HG02623 (cell line): Measurements from ENCODE around the gene IDE.

Experiments used
- ATAC-seq: cut with Tn5 transposase; IDR thresholded peaks from one replicate; pipeline ENCODE4 v1.9.1; 2021; ENCODE audit warnings: moderate library complexity; ENCODE audit not compliant: unreplicated experiment

Gene IDE

DNA sequence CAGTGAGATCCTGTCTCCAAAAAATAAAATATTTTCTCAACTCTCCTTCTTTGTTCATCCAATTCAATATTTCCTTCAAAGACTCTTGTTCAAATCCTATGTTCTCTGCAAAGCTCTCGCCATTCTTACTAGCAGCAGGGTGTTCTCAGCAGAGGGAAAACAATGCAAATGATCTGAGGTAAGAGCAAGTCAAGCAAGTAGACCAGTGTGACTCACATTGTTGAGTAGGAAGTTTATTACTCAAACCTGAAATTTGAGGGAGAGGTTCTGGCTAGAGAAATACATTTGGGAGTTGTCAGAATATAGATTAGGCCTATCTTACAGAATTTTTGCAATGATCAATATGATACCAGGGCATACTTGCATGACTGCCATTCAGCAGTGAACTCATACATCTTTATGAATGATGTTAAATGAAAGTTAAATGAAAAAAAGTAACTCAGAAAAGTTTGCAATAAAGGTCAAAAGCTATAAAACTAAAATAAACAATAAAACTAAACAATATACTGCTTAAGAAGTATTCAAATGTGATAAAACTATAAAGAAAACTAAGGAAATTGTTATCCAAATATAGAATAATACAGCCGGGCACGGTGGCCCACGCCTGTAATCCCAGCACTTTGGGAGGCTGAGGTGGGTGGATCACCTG, 5.8 kb downstream of the IDE start:
- no peak for ATAC-seq

DNA sequence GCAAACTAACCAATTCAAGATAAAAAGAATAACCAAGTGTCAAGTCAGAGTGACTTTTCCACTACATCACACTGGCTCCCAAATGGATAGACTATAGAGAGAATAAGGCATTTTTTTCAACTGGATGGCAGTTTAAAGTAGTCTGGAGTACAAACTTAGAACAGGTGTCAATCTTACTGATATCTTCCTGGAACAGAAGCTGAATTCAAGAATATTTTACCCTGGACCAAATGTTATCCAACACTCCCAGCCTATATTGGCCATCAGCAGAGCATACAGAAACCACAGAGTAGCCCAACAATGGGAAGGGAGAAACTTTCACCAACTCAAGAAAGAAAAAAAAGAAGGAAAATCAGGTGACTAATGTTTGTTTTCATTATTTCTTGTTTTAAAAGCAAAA, 11.5 kb downstream of the IDE start:
- ATAC-seq, result no peak

DNA sequence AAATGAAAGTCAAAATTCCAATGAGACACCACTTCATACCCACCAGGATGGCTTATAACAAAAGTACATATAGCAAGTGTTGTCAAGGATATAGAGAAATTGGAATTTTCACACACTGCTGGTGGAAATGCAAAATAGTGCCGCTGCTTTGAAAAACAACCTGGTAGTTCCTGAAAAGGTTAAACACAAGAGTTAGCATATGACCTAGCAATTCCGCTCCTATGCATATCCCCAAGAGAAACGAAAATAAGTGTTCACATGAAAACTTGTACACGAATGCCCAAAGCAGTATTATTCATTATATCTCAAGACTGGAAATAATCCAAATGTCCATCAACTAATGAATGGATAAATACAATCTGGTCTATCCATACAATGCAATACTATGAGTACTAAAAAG, 14.8 kb downstream of the IDE start:
- ATAC-seq, result no peak

DNA sequence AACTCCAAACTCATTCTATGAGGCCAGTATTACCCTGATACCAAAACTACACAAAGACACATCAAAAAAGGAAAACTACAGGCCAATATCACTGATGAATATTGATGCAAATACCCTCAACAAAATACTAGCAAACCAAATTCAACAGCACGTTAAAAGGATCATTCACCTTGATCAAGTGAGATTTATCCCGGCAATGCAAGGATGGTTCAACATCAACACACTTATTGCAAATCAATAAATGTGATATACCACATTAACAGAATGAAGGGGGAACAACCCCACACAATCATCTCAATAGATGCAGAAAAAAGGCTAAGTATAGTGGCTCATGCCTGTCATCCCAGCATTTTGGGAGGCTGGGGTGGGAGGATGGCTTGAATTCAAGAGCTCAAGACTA, 19.9 kb downstream of the IDE start:
- ATAC-seq, result no peak

DNA sequence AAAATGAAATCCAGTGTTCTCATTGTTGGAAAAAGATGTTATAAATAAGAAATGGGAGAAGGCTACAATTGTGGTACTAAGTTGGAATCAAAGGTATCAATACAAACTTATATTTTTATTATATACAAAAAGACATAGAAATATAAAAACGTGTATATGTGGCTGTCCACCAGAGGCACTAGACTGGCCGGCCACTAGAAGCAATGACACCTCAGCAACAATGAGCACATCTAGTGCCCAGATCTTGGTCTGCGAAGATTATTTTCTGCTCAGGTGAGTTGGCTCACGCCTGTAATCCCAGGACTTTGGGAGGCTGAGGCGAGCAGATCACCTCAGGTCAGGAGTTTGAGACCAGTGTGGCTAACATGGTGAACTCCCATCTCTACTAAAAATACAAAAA, 21.6 kb downstream of the IDE start:
- ATAC-seq, result no peak

DNA sequence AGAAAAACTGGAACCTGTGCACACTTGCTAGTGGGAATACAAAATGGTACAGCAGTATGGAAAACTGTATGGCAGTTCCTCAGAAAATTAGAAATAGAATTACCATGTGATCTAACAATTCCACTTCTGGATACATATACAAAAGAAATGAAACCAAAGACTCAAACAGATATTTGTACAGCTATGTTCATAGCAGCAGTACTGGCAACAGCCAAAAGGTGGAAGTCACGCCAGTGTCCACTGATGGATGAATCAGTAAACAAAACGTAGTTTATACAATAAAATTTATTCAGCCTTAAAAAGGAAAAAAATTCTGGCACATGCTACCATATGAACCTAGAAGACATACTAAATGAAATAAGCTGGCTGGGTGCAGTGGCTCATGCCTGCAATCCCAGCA, 23.0 kb downstream of the IDE start:
- ATAC-seq, result no peak

DNA sequence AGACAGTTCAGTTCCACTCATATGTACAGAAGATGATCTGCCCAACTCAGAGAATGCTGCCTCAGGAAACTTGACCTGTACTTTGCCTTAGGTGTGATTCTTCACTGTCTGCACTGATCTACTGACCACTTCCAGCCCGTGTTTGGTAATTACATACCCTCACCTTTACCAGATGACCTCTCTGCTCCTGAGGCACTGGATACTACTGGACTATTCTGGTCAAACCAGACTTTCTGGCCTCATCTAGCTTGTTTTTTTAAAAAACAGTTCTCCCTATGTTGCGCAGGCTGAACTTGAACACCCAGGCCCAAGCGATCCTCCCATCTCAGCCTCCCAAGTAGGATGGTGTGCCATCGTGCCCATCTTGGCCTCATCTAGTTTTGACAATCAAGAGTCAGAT, 26.2 kb downstream of the IDE start:
- no peak for ATAC-seq

DNA sequence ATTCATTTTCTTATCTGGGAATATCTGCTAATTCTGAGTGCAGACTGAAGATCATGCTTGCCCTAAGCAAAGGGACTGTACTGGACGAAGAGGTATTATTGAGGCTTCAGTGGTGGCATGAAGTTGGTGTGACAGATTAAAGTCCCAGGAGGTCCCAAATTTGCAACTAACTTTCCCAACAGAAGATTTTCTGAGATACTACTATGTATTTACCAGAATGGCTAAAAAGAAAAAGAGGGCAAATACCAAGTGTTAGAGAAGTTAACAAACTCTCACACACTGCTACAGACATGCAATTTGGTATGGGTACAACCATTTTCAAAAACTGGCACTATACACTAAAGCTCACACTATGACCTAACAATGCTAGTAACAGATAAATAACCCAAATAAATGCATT, 28.3 kb downstream of the IDE start:
- ATAC-seq, result no peak

DNA sequence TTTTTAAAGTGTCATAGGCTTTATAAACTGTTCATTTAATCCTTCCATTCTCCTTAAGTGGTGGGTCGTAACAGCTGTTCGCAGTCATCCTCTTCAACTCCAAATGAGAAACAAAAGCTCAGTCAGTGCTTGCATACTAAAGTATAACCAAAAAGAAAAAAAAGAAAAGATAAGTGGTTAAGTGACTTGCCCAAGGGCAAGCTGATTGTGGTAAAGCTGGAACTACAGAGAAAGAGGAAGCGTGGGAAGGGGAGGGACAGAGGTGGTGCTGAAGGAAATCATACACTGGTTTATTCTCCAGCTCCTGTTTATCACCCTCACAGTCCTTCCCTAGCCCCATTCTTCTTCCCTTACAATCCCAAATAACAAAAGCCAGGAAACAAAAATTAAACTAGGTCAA, 29.6 kb downstream of the IDE start:
- ATAC-seq, result no peak

DNA sequence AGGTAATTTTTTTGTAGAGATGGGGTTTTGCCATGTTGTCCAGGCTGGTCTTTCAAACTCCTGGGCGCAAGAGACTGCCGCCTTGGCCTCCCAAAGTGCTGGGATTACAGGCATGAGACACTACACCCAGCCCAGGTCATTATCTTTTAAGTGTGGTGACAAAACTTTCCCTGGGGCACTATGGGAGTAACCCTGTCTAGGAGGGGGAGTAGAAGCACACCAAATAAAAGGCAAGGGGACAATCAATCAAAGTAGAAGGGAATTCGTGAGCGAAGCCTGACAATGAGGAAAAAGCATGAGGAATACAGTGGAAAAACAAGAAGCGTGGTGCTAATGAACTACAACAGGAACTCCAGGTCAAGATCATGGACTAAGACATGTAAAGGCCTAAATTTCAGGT, 31.4 kb downstream of the IDE start:
- ATAC-seq, result no peak

DNA sequence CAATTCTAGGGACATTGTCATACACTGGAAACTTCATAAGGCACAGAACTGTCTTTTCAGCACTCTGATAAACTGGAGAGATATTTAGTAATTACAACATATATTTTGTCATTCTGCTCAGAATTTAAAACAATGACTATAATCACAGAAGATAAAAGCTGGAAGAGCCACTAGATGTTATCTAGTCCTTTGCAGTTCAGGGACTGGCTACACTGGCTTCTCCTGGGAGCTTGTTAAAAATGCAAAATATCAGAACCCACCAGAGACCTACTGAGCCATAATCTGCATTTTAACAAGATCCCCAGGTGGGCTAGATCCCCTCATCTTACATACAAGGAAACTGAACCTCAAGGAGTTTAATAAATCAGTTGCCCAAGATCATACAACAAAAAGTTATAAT, 32.3 kb downstream of the IDE start:
- no peak for ATAC-seq

DNA sequence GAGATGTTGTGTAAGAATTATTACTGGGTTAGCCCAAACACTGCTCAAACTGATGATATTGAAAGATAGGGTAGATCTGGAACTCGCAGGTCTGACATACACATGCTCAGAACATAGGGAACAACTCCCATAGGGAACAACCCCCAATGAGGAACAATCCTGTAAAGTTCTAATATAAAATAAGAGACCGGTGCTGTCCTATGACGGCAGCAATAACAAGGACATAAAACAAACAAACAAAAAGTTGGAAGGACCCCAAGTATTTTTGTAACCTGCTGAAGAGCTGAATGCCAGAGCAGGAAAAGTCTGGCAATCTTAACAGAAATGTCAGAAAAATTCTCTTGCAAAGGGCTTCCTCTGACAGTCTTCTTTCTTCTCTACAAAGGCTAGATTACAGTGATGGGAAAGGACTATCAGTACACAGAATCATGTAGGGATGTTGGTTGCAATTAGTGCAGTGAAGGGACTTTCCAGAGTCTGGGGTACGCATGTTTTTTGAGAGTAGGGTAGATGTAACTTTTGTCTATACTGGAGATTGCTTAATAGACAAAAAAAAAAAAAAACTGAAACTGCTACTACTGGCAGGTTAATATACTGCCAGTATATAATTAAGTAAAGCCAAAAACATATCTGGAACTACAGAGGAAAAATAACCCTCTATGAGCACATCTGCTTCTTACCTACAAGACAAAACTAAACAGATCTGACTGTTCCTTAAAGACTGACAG, 35.5 kb downstream of the IDE start:
- no peak for ATAC-seq

DNA sequence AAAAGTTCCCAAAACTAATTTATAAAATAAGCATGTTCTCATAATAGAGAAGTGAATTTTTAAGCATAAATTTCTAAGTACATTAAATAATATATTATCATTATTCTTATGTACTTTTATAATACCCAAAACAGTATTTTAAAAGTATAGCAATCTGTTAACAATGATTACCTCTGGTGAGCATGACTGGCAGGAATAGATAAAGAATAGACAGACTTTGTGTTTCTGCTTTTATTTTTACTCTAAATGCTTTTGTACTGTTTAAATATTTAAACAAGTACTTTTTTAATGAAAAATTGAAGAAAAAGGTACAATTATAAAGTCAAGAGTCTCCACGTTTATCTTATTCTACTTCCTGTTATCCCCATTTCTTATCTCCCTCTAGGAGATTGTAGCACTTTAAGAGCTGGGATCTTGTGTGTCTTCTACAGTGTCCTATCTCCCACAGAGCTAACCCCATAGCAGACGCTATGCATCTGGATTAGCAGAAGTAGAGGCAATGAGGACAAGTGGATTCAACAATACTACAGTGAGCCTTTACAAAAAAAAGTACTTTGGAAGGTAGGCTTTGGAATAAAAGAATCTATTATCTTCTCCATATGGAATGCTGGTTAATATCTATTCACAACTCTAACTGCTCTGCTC, 42.9 kb downstream of the IDE start:
- no peak for ATAC-seq

DNA sequence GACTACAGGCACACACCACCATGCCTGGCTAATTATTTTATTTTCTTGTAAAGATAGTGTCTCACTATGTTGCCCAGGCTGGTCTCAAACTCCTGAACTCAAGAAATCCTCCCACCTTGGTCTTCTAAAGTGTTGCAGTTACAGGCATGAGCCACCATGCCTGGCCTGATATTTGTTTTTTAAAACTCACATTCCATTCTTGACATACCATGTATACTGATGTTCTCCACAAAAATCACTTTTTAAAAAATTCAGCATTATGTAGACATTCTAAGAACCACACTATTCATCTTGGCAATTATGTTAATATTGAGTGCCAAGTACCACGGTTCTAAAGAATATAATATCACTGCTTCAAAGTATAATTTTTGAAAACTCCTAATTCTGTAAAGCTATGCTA, 43.5 kb downstream of the IDE start:
- ATAC-seq, result no peak

DNA sequence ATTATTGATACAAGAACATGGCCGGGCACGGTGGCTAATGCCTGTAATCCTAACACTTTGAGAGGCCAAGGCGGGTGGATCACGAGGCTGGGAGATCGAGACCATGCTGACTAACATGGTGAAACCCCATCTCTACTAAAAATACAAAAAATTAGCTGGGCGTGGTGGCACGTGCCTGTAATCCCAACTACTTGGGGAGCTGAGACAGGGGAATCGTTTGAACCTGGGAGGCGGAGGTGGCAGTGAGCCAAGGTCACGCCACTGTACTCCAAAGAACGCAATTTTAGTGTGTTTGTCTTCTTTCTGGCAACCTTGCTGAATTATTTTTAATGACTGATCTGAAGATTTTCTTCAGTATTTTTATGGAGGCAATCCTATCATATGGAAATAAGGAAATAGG, 46.2 kb downstream of the IDE start:
- no peak for ATAC-seq

DNA sequence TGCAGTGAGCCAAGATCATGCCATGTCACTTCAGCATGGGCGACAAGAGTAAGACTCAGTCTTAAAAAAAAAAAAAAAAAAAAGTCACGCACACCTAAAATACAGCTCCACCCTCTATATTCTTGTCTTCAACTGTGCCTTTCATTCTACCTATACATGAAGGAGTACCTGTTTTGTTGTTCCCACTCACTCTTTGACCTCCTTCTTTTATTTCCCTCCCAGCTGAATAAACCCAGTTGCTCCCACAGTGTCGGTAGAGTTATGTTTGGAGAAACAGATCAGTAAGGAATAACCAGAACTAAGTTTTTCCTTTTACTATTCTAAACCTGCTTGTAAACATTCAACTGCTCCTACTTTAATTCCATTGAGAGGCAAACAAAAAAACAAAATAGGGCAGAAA, 50.3 kb downstream of the IDE start:
- ATAC-seq, result no peak

DNA sequence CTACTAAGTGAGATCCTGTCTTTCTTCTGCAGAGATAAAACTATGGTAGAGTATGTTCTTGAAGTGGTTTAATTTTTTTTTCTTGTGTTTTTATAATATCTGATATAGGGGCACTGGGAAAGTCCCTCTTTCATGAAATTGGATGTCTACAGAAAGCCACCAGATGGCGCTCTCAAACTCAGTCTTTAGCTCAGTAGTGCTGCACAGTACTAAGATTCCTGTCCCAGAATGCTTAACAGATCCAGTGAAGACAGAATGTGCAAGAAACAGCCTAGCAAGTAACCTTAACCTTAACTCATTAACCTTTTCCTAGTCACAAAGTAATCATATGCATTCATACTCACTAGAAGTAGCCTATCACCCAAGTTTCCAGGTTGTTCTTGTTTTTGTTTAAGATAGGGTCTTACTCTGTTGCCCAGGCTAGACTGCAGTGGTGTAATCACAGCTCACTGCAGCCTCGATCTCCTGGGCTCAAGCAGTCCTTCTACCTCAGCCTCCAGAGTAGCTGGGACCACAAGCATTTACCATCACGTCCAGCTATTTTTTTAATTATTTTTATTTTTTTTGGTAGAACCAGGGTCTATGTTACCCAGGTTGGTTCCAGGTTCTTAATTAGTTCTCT, 56.7 kb downstream of the IDE start:
- no peak for ATAC-seq

DNA sequence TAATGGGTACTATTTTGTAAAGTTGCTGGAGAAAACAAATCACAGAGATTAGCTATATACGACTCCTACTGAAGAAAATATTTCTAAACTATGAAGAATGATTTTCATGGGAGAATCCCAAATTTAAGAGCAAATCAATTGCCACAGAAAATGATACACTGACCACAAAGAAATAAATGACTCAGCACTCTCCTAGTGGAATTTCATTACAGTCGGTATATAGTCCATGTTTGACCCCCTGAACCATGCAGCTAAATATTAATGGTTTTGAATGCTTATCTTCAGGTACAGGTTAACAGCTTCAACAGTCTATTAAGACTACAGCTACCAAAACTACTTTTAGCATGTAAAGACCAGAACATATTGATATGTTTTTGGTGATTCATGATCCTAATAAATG, 65.0 kb downstream of the IDE start:
- ATAC-seq, result no peak

DNA sequence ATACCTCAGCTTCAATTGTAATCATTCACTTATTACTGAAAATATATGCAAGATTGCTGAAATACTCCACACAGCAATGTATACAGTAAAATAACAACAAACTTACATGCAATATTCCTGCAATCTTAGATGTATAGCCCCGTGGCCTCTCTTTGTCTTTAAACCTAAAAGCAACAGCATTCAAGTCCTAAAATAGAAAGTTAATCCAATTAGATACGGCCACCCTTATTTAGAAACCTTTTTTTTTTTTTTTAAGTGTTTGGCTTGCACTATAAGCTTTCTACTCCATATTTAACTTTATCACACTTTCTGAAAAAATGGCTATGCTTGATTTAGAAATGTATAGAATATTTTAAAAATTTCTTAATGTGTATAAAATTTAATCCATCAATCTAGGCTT, 67.6 kb downstream of the IDE start:
- ATAC-seq, result no peak

DNA sequence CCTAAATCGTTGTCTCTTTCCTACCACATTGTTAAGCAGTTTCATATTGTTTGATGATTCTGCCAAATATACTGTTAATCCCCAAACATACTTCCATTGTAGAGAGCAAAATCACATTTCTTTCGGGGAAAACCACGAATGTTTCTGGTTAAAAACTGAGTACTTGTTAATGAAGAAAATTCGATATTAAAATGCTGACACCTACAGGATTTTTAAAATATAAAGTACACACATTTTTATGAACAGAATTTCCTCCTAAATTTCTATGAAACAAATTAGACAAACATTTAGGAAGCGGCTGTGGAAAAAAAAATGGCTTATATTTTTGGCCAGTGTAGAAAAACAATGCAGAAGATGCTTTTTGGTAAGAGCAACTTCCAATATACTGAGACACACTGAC, 68.8 kb downstream of the IDE start:
- ATAC-seq, result no peak

DNA sequence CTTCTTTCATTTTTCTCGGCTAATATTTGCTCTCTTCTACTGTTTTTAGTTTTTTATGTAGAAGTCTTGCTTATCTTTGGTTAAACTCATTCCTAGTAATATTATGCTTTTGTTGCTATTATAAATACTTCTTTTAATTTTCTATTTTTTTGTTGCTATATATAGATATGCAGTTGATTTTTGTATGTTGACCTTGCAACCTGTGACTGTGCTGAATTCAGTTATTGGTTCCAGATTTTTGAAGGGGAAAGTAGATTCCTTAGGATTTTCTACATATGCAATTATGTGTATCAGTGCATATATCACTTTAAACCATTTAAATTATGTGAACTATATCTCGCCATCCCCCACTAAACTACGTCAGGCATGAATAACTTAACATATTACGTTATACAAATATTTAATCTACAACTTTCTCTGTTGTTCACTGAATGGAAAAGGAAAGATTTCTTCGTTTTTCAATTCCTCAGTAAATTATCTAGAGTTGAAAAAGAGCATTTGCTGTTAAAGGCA, 71.5 kb downstream of the IDE start:
- ATAC-seq, result no peak

DNA sequence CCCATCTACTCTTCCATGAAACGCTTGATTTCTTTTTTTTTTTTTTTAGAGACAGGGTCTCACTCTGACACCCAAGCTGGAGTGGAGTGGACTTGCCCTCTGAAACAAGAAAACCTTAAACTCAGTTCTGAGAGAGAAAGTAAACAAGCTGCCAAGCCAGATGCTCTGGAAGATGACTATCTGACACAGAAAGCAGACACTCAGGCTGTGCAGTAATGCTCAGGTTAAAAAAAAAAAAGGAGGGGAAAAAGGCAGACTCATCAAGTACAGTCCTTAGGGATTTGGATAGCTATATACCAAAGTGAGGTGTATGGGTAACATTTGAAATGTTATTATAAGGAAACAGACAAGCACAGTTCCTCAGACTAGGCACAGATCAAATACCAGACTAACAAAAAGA, 80.5 kb downstream of the IDE start:
- ATAC-seq, result no peak
